Germinal center (tissue), 1 donor: Measurements from ENCODE around the gene UNC45B.
"Not testable (repeated sequence)": the region's sequence is repeated elsewhere in the genome, so short reads cannot be mapped to it uniquely, and the experiment has no call there.

Experiments used
- DNase-seq: peaks from one replicate; pipeline ENCODE4 v3.0.0; 2012; ENCODE audit warnings: mixed read lengths, low spot score

The UNC45B gene

GRCh38 chr17:35170968-35171771 lies 23.6 kb downstream of the UNC45B start:
- no peak for DNase-seq

DNA sequence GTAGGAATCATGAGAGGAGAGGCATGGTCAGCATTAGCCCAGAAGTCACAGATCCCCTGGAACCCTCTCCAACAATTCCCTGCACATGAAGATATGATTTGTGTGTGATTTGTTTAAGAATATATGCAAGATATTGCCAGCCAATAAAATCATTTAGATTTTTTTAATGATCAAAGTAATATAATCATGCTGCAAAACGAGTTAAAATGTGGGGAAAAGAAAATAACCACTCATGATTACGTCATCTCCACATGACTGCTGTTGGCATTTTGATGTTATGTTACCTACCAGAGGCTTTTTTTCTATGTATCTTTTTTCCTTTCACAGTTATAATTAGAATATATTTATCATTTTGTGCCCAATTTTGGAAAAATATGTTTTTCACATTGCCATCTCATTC lies 24.2 kb downstream of the UNC45B start:
- DNase-seq: no peak

- not testable (repeated sequence) for DNase-seq
Measured at GRCh38 chr17:35172321-35172720, 24.7 kb downstream of the UNC45B start.

- DNase-seq: no peak
Measured at GRCh38 chr17:35174835-35175334, 27.3 kb downstream of the UNC45B start.

DNA sequence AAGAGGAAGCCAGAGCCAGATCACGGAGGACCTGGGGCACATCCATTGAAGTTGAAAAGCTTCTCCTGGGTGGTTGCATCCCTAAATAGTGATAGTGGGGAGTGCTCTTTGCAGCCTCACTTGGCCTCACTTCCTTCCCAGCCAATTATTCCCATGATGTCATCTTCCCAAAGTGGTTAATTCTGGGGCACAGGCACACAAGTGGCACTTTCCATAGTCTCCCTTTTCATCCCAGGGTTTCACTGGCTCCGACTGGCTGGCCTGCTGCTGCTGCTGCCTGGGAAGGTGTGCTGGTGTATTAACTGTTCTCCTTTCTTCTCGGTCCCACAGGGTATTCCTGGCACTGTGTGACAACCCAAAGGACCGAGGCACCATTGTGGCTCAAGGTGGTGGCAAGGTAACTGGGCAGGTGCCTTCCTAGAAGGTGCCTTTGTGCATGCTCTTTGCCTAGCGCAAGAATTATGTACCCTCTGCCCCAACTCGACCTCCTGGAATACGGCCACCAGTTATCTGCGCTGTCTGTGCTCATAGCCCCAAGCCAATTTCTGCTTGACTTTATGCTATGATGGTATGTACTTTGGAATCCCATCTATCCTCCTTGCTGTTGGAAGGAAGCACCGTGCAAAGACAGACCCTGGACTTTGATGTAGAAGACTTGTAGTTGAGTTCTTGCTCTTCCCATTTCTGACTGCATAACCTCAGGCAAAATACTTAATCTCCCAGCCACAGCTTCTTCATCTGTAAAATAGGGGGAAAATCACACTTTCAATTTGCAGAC lies 28.2 kb downstream of the UNC45B start:
- DNase-seq: no peak

DNA sequence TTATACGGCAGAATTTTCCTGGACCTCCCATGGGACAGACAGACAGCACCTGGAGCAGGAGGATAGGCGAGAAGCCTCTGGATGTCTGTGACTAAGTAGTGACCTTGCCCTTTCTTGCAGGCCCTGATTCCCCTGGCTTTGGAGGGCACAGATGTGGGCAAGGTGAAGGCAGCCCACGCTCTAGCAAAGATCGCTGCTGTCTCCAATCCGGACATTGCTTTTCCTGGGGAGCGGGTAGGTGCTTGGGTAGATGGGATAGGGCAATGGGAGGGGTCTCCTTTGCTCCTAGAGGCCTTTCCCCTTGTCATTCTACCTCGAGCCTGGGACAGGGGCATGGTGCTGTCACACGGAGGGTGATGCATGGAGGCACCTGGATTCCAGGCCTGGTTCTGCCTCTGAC lies 29.3 kb downstream of the UNC45B start:
- no peak for DNase-seq

GRCh38 chr17:35179379-35179778 lies 31.8 kb downstream of the UNC45B start:
- not testable (repeated sequence) for DNase-seq

DNA sequence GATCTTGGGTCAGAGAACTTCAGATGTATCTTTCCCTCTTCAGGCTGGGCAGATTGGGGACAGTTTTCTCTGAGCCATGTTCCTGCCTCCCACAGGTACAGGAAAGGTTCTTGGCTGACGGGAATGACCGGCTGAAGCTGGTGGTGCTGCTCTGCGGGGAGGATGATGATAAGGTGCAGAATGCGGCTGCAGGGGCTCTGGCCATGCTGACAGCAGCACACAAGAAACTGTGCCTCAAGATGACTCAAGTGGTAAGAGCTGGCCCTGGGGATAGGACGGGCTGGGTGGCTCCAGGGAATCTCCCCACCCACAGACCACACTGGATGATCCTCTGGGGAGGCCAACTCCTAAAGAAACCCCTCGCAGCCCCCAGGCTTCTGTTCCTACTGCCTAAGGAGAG lies 35.7 kb downstream of the UNC45B start:
- no peak for DNase-seq

DNA sequence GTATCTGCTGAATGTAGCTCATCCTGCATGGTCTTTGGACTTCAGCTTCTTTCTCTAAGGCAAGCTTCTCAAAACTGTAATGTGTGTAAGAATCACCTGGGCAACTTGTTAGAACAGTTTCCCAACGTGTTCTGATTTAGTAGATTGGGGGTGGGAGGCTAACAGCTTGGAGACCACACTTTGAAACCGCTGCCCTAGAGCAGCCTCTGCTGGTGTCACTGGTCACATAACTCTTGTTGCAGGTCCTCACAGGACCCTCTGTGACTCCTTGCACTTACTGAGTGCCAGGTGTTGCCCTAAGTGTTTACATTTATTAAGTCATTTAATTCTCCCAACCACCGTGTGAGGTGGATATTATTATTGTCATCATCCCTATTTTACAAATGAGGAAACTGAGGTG lies 36.7 kb downstream of the UNC45B start:
- DNase-seq: no peak

- DNase-seq: no peak
Measured at GRCh38 chr17:35185849-35186248, 38.2 kb downstream of the UNC45B start.

DNA sequence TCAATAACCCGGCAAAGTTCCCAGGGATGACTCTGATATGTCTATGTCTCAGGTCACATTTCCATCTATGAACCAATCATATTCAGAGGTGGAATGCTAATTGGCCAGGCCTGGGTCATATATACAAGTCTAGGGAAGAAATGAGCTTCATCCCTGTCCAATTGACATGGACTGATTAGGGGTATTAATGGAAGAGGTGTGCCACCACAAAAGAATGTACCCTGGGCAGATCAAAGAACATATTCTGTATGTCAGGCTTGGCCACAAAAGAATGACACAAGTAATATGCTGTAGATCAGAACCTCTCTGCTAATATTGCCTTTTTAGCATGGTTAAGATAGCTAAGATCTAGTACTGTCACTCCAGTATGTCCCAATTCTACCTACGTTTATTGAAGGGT lies 39.9 kb downstream of the UNC45B start:
- DNase-seq: no peak

GRCh38 chr17:35188111-35188510 lies 40.5 kb downstream of the UNC45B start:
- no peak for DNase-seq

DNA sequence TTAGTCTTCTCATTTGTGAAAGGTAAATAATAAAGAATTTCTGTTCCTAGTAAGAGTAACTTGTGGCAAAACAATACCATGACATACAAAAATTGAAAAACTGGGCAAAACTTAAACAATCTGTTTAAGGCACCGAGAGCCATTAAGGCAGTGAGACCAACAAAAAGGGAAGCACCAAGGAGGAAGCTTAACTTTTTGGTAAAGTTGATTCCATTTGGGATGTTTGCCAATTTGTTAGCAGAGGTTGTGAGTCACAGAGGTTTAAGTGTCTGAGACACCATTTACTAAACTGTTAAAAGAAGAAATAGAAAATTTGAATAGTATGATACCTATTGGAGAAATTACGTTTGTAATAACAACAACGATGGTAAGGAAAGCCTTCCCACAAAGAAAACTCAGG lies 41.7 kb downstream of the UNC45B start:
- DNase-seq: no peak

- no peak for DNase-seq
Measured at GRCh38 chr17:35191001-35191695, 43.5 kb downstream of the UNC45B start.

- no peak for DNase-seq
Measured at GRCh38 chr17:35192708-35193107, 45.1 kb downstream of the UNC45B start.

DNA sequence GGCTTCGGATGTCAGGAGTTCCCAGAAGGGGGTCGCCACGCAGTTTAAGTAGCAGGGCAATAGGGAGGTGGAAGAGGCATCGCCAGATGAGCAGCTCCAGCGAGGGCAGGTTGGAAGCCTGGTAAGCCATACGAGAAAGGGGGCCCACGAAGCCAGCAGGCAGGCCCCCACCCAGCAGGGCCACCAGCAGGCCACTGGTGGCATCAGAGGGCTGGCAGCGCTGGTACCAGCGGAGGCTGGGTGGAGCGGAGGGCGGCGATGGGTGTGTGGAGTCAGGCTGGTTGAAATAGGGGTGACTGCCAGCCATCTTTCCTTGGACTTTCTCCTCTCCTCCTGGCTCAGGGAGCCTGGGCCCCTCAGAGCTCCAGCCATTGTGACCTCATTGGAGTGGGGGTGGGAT lies 46.4 kb downstream of the UNC45B start, which contains the start of gene SLC35G3:
Gene SLC35G3, minus strand, starts transcription at position 393 of the 400 bp plus-strand sequence. Its CDS starts 86 bp downstream, at position 307.
- DNase-seq: not testable (repeated sequence)

DNA sequence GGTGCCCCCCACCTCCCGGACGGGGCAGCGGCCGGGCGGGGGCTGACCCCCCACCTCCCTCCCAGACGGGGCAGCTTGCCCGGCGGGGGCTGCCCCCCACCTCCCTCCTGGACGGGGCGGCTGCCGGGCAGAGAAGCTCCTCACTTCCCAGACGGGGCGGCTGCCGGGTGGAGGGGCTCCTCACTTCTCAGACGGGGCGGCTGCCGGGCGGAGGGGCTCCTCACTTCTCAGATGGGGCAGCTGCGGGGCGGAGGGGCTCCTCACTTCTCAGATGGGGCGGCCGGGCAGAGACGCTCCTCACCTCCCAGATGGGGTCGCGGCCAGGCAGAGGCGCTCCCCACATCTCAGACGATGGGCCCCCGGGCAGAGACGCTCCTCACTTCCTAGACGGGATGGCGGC lies 47.4 kb downstream of the UNC45B start:
- DNase-seq: not testable (repeated sequence)

DNA sequence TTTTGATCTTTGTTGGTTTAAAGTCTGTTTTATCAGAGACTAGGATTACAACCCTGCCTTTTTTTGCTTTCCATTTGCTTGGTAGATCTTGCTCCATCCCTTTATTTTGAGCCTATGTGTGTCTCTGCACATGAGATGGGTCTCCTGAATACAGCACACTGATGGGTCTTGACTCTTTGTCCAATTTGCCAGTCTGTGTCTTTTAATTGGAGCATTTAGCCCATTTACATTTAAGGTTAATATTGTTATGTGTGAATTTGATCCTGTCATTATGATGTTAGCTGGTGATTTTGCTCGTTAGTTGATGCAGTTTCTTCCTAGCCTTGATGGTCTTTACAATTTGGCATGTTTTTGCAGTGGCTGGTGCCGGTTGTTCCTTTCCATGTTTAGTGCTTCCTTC lies 55.0 kb downstream of the UNC45B start:
- DNase-seq: not testable (repeated sequence)

DNA sequence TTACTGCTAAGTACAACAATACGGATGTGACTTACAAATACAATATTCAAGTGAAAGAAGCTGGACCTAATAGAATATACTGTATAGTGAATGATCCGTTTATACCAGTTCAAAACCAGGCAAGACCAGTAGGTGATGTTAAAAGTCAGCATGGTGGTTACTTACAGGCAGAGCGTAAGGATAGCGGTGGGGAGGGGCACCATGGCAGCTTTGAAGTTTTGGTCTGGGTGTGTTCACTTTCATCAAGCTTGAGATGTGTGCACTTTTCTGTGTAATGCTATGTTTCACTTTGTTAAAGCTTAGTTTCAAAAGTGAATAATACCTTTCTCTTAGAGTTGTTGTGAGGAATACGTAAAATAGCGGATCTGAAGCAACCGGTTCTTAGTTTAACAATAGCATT lies 63.1 kb downstream of the UNC45B start:
- no peak for DNase-seq

DNA sequence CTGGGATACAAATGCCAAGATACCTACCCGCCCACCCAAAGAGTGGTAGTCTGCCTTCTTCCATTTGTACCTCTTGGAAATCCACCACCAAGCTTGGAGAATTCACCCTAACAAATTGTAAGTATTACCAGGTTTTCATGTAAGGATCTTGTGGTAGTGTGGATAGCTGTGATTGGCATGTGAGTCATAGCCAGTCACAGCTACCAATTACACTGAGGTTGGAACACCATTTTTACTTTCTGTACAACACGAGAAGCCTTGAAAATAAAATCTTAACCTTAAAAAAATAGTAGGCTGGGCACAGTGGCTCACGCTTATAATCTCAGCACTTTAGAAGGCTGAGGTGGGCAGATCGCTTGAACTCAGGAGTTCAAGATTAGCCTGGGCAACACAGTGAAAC lies 65.1 kb downstream of the UNC45B start:
- DNase-seq: no peak

DNA sequence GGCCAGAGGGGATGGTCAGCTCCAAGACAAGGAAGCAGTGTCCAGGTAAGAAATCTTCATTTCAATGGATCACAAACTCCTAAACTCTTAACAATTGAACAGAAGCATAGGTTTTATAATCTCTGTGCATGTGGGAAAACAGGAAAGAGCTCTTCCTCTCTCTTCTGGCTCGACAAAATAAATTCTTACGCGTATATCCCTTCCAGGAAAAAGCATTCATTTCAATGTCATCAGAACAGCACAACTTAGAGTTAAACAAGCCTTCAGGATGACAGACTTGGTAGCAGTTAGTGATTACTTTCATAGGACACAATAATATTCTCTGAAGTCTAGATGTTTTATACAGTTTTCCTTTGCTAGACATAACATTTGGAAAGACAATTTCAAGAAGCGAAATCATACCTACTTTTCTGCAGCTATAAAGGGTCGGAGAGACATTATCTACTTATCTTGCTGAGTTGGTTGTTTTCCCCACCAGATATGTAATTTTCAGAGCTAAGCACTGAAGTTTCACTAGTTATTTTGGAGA lies 65.9 kb downstream of the UNC45B start:
- no peak for DNase-seq

DNA sequence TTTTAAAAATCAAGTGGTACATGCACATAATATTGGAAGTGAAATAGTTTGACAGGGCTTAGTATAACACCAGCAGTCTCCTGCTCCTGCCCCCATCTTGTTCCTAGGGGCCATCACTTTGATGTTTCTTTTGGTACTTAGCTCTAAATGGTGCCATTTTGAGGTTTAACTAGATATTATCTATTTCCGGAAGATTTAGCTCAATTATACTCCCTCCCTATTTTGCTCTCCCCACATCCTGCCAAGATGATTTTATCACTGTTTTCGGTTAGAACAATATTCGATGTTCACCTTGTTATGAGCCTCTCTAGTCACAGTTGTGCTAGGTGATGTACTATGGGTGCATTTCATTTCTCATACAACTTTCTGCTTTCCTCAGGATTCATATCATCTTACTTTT lies 66.6 kb downstream of the UNC45B start:
- no peak for DNase-seq
